Activated CD8-positive, alpha-beta T cell treated with anti-CD3 and anti-CD28 coated beads for 36 hours (primary cell): ENCODE measurements around the gene ZBTB8OS. TPM values are rescaled to one million over a fixed set of nuclear protein-coding genes. Genes with fewer than 3 reads are reported as not detected.
A peak's percentile ranks its signal among the peaks of the same experiment; 100 is the strongest.
"Not testable (repeated sequence)": the region's sequence is repeated elsewhere in the genome, so short reads cannot be mapped to it uniquely, and the experiment has no call there.

Experiments
- ATAC-seq: fragments of 200-7000 bp; cut with Tn5 transposase; one replicate; pipeline ENCODE4 v1.10.0; 2021; ENCODE audit warnings: mild to moderate bottlenecking, moderate library complexity
- CTCF ChIA-PET: fragments of 350-600 bp; sonication (Branson Sonifier 250); formaldehyde crosslinking; loops from one replicate; lab custom pipeline; 2021; ENCODE audit warnings: antibody characterized with exemption; lab: Charles Lee
- POLR2A ChIA-PET: fragments of 350-600 bp; sonication (Branson Sonifier 250); formaldehyde crosslinking; loops from one replicate; lab custom pipeline; 2021; ENCODE audit warnings: antibody characterized with exemption; lab: Charles Lee
- DNase-seq: peaks from one replicate; pipeline ENCODE4 v3.0.0-alpha.2; 2020
- H3K27ac Mint-ChIP-seq: one replicate; pipeline ENCODE4 v1.8.0; 2021; ENCODE audit warnings: mild to moderate bottlenecking, mixed read lengths
- H3K27me3 Mint-ChIP-seq: one replicate; pipeline ENCODE4 v1.8.0; 2021; ENCODE audit warnings: mixed read lengths
- H3K36me3 Mint-ChIP-seq: one replicate; pipeline ENCODE4 v1.8.0; 2021; ENCODE audit warnings: low read depth, mixed read lengths
- H3K4me1 Mint-ChIP-seq: one replicate; pipeline ENCODE4 v1.8.0; 2021; ENCODE audit warnings: low read depth, mixed read lengths
- H3K4me3 Mint-ChIP-seq: one replicate; pipeline ENCODE4 v1.8.0; 2021; ENCODE audit warnings: mild to moderate bottlenecking, moderate library complexity, mixed read lengths
- H3K9me3 Mint-ChIP-seq: one replicate; pipeline ENCODE4 v1.8.0; 2021; ENCODE audit warnings: mixed read lengths
- intact Hi-C: fragments of 100-400 bp; cut with micrococcal nuclease; formaldehyde crosslinking; loops from one replicate; pipeline ENCODE4 v1.10.0; 2022
- total RNA-seq, 2 experiments: library from RNA; stranded (reverse); gene quantifications; one replicate each; pipeline ENCODE4 v1.2.3, GENCODE V29; 2021
- TF ChIP-seq, protein P1 (sequence below): fragments of 200-600 bp; IDR thresholded peaks from one replicate; pipeline ENCODE4 v1.8.0; 2022; ENCODE audit warnings: antibody characterized with exemption, mild to moderate bottlenecking

The ZBTB8OS gene
- total RNA-seq, 2 experiments from 2014 or later: 53.4 to 57.6 TPM

DNA sequence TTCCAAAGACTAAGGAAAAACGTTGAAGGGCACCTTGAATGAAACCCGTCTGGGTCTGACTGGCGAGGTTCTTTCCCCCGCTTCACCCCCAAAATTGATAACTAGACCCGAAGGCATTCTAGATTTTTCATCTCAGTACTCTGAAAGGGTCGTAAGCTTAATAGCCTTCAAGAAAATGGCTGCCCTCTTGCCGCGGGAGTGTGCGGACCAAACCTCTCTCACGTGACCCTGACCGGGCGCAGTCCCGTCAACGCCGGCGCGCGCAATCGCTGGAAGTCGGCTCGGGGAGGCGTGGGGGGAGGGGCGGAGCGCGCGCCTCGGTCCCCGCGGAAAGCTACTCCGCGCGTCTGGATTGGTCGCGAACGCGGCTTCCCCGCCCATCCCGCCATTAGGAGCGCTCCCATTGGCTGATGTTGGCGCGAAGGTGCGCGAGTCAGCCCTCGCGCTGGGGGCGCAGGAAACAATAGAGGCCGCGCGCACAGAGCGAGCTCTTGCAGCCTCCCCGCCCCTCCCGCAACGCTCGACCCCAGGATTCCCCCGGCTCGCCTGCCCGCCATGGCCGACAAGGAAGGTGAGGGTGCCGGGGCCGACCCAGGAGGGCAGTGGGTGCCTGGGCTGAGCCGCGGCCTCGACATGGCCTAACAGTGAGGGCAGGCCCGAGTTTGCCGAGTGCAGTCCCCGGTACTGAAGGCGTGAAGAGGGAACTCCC lies 556 bp upstream of the ZBTB8OS start, which contains the start of gene RBBP4:
RBBP4 (plus strand) TSS at position 457 of the 709 bp plus-strand sequence; CDS start at position 556, 99 bp downstream.
- Mint-ChIP-seq H3K36me3 (peaks cover 49% of the 10 kb centered on the region), H3K4me1 (peaks cover 38% of the 10 kb centered on the region), H3K9me3 (no peaks in the 10 kb centered on the region), H3K4me3 (peak within 1 kb of the TSS; percentile 99), H3K27me3 (no peaks in the 10 kb centered on the region), H3K27ac (peak within 1 kb of the TSS; percentile 100)
- TF ChIP-seq, protein P1, sequence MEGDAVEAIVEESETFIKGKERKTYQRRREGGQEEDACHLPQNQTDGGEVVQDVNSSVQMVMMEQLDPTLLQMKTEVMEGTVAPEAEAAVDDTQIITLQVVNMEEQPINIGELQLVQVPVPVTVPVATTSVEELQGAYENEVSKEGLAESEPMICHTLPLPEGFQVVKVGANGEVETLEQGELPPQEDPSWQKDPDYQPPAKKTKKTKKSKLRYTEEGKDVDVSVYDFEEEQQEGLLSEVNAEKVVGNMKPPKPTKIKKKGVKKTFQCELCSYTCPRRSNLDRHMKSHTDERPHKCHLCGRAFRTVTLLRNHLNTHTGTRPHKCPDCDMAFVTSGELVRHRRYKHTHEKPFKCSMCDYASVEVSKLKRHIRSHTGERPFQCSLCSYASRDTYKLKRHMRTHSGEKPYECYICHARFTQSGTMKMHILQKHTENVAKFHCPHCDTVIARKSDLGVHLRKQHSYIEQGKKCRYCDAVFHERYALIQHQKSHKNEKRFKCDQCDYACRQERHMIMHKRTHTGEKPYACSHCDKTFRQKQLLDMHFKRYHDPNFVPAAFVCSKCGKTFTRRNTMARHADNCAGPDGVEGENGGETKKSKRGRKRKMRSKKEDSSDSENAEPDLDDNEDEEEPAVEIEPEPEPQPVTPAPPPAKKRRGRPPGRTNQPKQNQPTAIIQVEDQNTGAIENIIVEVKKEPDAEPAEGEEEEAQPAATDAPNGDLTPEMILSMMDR: no peak
- ChIA-PET CTCF (interaction anchor here (0.7 to 1.7 kb wide), 3 partner anchors 55 to 131 kb away, joined by 3 to 8 read pairs (median 4); no protein-coding TSS in a partner anchor), POLR2A (interaction anchor here (0.7 to 3.1 kb wide), 16 partner anchors 8 to 256 kb away, joined by 3 to 17 read pairs (median 4); partner anchors contain the start of genes BSDC1, S100PBP and YARS1)
- peak; percentile 89 for ATAC-seq
- DNase-seq: peak; percentile 97
- intact Hi-C loops: no loop called here

- DNase-seq (peak; percentile 45), ATAC-seq (no peak)
- POLR2A ChIA-PET: interaction anchor here (0.6 kb wide), 1 partner anchor 400 kb away, joined by 3 read pairs; no protein-coding TSS in a partner anchor
- H3K36me3 Mint-ChIP-seq: peaks cover 31% of the 10 kb centered on the region
- peak overlapping the region; percentile 60 for H3K27ac Mint-ChIP-seq
- H3K9me3 Mint-ChIP-seq: no peaks in the 10 kb centered on the region
- intact Hi-C loops: no loop called here
- TF ChIP-seq, protein P1: no peak
- H3K4me1 Mint-ChIP-seq: peaks cover 16% of the 10 kb centered on the region
- CTCF ChIA-PET: no interaction called here
- no peaks in the 10 kb centered on the region for H3K27me3 Mint-ChIP-seq
- peak overlapping the region; percentile 99 for H3K4me3 Mint-ChIP-seq
These were observed 2.8 kb downstream of the ZBTB8OS start for GRCh38 chr1:32647308-32648134.

DNA sequence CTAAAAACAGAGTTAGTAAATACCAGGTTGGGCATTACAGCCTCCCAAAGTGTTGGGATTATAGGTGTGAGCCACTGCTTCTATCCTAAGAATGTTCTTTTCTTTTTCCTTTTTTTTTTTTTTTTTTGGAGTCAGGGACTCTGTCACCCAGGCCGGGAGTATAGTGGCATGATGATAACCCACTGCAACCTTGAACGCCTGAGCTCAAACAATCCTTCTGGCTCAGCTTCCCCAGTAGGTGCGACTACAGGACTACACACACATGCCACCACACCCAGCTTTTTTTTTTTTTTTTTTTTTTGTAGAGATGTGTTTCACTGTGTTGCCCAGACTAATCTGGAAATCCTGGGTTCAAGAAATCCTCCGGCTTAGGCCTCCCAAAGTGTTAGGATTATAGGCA lies 5.9 kb downstream of the ZBTB8OS start:
- Mint-ChIP-seq H3K27ac (no peak overlapping the region), H3K27me3 (no peaks in the 10 kb centered on the region), H3K4me3 (no peak overlapping the region), H3K4me1 (peaks cover 13% of the 10 kb centered on the region), H3K9me3 (no peaks in the 10 kb centered on the region), H3K36me3 (peaks cover 15% of the 10 kb centered on the region)
- ATAC-seq: no peak
- ChIA-PET CTCF (no interaction called here), POLR2A (no interaction called here)
- DNase-seq: no peak
- TF ChIP-seq, protein P1: no peak
- intact Hi-C loops: no loop called here

- H3K9me3 Mint-ChIP-seq, DNase-seq, H3K27me3 Mint-ChIP-seq, H3K4me3 Mint-ChIP-seq, intact Hi-C loops, H3K4me1 Mint-ChIP-seq, H3K27ac Mint-ChIP-seq, CTCF ChIA-PET, ATAC-seq: not testable (repeated sequence)
- peaks cover 12% of the 10 kb centered on the region for H3K36me3 Mint-ChIP-seq
- POLR2A ChIA-PET: interaction anchor here (1.4 kb wide), 1 partner anchor 9 kb away, joined by 5 read pairs; the partner anchor contains the start of genes RBBP4 and ZBTB8OS
These were observed 8.0 kb downstream of the ZBTB8OS start for GRCh38 chr1:32642292-32642827.

- no peak overlapping the region for H3K4me3 Mint-ChIP-seq
- intact Hi-C loops: no loop called here
- H3K4me1 Mint-ChIP-seq: peaks cover 8% of the 10 kb centered on the region
- ChIA-PET POLR2A (interaction anchor here (1.5 to 3.7 kb wide), 2 partner anchors 9 to 12 kb away, joined by 5 to 17 read pairs; partner anchors contain the start of genes RBBP4 and ZBTB8OS), CTCF (interaction anchor here (2.1 kb wide), 1 partner anchor 119 kb away, joined by 8 read pairs; no protein-coding TSS in a partner anchor)
- TF ChIP-seq, protein P1: no peak
- H3K9me3 Mint-ChIP-seq: no peaks in the 10 kb centered on the region
- H3K27me3 Mint-ChIP-seq: no peaks in the 10 kb centered on the region
- H3K27ac Mint-ChIP-seq: no peak overlapping the region
- peaks cover 20% of the 10 kb centered on the region for H3K36me3 Mint-ChIP-seq
- DNase-seq: no peak
- ATAC-seq: no peak
These were observed 10.8 kb downstream of the ZBTB8OS start for GRCh38 chr1:32639489-32640075.
